GM21526 (cell line): ENCODE results near the gene MYO16.

Experiments
- ATAC-seq: cut with Tn5 transposase; IDR thresholded peaks from one replicate; pipeline ENCODE4 v1.9.1; 2021; ENCODE audit warnings: moderate library complexity; ENCODE audit not compliant: unreplicated experiment, low FRiP score

MYO16 gene

GRCh38 chr13:109144693-109145437 lies 515.5 kb downstream of the MYO16 start:
- ATAC-seq, result no peak

GRCh38 chr13:109145631-109146030 lies 516.2 kb downstream of the MYO16 start:
- ATAC-seq, result peak; percentile 91

DNA sequence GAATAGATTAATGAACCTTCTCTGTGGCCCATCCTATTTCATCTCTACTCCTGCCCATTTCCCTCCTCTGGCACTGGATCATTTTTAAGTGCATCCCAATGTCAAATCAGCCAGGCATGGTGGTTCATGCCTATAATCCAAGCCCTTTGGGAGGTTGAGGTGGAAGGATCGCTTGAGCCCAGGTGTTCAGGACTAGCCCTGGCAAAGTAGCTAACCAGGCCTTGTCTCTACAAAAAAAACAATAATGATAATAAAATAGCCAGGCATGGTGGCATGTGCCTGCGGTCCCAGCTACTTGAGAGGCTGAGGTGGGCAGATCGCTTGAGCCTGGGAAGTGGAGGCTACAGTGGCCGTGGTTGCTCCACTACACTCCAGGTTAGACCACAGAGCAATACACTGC lies 517.0 kb downstream of the MYO16 start:
- no peak for ATAC-seq

DNA sequence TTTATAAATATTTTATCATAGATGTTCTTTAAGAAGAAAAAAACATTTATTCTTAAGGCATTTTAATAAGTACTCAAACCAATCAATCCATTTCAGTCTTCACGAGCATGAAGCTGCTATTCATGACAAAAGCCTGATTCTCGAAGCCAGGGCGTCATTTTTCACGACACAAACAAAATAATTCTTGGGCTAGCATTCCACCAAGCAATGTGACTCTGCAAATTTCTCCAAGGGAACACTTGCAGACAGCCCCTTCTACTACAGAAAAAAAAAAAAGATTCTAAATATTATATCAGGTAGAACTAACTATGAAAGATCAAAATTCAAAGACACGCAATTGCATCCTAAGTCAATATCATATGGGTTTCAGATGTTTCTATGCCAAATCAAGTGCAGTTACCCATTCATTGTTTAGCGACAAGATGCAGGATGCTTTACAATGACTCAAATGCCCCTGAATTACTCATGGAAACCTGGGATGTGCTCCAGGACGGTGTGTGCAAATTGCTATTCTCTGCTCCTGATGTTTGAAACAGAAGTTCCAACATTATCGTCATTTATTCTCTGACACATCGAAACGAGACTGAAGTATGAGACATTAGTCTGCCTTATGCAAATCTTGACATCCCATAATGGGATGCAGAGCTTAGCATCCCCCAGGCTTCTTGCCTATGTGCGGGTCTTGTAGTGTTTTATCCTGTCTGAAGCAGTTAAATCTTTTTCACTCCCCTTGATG lies 517.7 kb downstream of the MYO16 start:
- ATAC-seq, result no peak

- ATAC-seq, result no peak
Observed at GRCh38 chr13:109148243-109148642, 518.8 kb downstream of the MYO16 start.

DNA sequence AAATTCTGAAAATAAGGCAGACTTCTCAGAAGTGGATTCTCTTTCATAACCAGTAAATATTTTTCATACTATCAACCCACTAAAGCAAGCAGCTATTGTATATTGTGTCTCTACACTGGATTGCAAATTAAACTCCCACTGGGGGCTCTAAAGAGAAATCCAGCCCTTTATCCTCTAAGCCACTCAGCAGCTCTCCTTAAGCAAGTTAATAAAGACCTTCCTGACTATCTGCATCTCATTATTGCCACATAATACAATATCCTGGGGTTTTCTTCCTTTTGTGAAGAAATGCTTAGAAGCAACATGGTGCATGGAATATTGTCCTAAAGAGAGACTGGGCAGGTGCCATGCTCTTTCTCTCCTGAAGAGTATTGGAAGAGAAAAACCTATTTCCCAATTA lies 521.3 kb downstream of the MYO16 start:
- no peak for ATAC-seq

DNA sequence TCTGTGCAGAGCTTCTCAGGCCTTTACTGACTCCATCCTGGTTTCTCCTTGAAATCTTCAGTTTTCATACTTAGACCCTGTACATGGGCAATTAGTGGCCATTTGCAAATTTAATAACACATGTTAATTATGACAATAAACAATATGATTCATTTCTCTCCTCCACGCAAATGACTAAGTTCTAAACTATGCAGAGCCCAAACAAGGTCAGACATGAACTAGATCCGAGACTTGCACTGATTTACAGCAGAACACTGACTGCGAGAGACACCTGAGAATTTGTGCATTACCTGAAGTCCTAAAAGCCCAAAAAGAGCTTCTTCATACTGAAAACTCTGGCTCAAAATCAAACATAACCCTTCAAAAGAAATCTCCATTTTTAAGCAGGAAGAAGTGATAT lies 521.8 kb downstream of the MYO16 start:
- ATAC-seq, result no peak

DNA sequence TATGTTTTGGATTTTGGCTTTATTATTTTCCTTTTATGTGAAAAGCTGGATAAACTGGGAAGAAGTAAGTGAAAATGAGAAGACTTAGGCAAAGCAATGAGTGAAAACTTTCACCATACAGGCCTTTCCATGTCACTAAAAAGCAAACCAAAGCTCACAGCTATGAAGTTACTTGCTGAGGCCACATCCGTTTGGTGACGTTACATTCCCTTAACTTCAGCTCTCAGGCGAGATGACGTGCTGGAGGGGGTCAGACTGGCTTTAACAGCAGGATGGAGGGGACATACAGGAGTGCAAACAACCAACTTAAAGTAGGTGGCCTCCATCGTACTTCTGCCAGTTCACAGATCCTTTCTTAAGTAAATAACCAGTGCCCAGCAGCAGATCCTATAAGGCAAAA lies 522.3 kb downstream of the MYO16 start:
- no peak for ATAC-seq

GRCh38 chr13:109152311-109152820 lies 523.0 kb downstream of the MYO16 start:
- ATAC-seq, result no peak

DNA sequence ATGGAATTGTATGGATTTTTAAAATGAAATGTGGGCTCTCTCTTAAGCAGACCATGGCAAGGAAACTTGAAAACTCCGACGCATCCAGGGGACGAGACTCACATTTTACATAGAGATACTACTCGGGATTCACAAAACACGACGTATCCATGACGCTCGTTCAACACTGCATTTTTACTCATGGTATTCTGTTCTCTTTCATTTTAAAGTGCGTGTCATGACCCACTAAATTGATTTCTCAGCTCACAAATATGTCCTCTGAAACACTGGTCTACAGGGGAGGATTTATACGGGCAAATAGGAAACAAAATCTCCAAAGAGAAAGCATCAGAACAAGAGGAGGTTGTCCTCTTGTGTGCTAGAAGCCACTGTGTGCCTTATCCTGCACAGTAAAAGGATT lies 523.5 kb downstream of the MYO16 start:
- ATAC-seq, result no peak

GRCh38 chr13:109154146-109154545 lies 524.7 kb downstream of the MYO16 start:
- no peak for ATAC-seq

GRCh38 chr13:109154546-109154945 lies 525.1 kb downstream of the MYO16 start:
- ATAC-seq, result no peak

DNA sequence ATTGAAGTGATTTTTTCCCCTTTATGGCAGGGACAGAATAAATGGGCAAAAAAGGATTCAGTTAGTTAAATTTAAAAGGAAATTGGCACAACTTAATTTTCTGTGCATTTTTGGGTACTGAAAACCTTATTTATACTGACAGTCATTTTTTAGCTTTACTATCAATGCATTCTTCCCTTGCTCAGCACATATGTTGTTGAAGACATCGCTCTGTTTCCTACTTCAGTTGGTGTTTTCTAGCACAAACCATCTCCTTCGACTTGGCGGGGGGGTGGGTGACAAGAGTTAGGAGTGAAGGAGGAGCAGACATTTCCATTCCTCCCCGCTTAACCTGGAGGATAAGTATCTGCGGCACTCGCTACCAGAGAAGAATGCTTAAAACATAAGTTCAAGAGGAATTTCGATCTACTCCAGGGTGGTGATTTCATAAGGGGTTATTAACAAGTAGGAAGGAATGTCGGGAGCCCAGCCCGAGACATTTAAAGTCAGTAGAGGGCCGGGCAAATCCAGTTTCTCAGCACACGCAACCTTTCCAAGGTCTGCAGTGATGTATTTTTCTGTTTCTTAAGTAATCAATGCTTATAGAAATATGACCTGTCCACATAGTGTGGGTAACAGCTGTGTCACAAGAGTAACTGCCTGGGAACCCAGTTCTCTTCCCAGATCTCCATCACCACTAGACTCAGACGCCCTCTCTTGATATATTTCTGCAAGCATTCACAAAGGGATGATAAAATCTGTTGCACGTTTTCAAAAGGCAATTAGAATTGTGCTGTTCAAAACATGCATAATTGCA lies 525.8 kb downstream of the MYO16 start:
- ATAC-seq, result no peak

- ATAC-seq, result no peak
Observed at GRCh38 chr13:109156181-109156935, 526.9 kb downstream of the MYO16 start.

- ATAC-seq, result no peak
Observed at GRCh38 chr13:109157275-109157674, 527.9 kb downstream of the MYO16 start.

DNA sequence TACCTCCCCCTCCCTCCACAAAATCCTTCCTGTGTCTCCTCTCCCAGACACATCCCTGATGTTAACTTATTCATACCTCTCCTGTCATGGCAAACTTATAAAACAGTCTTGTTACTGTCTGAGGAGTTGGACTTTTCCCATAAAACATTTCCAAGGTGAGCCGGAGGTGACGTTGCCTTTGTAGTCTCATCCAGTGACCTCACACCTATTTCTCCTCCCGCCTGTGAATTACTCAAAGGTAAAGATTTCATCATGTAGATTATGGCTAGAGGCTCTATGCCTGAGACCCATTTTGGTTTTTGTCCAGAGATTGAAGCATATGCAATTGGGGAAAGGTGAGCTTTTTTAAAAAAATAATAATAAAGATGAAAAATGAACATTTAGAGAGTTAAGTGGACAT lies 529.0 kb downstream of the MYO16 start:
- no peak for ATAC-seq

GRCh38 chr13:109159650-109160309 lies 530.4 kb downstream of the MYO16 start:
- no peak for ATAC-seq

DNA sequence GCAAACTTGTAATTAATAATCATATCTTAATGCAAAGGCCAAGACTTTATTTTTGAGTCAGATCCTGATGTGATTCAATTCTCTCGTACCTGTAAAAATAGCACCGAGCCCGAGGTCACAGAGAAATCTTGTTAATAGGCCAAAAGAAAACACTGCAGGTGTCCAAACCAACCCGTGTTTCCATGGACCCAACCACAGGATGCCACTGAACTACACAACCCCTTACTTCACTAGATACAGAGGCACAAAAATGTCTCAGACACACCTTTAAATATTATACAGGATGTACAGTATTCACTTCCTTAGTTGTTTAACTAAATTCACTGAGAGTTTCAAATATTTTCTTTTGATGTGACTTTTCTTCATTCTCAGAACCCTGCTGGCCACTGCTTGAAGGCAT lies 530.9 kb downstream of the MYO16 start:
- ATAC-seq, result peak; percentile 20

DNA sequence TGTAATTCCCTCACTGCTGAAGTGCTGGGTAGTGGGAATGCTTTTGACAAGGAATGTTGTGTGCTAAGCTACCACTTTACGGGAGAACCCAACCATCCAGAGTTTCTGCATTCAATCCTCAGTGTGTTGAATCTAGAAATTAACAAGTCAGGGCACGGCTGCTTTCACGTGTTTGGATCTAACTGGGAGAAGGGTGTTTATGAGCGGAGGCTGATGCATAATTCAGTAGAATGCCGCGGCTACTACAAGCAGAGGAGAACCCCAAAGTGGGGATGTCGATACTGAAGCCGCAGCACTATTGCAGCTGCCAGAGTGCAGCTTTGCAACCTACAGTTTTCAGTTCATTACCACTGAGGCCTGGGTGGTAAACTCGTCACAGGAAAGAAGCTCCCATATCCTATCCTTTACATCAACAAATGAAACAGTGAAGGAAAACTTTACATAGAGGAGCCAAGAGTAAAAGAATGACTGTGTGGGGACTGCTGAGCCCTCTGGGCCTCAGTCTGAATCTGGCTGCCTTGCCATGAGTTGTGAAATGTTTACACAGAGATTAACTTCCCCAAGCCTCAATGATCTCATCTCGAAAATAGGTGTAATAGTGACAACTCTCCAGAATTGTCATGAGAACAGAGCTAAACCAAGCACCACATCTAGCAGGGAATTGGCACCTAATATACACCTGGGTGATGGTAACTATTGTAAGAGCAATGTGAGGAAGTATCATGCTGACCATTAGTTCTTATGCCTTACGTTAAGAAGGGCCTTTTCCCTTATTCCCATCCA lies 531.7 kb downstream of the MYO16 start:
- ATAC-seq, result peak; percentile 30
